ENCODE measurements around the gene SOWAHA.

GRCh38 chr5:132808448-132808847 lies 4.7 kb upstream of the SOWAHA start:
- TF ChIP-seq CTCF (IDR thresholded peaks at IDR 0.05; ENCODE audit: insufficient read depth, low read length, poor library complexity, severe bottlenecking) (no peak), EZH2phosphoT487 (conservative IDR thresholded peaks at IDR 0.05; ENCODE audit: low read length) (no peak)
